GM12891 (cell line): Measurements from ENCODE around the gene CBX5.

Experiments
- POLR2A ChIP-seq: IDR thresholded peaks from 2 replicates; pipeline ENCODE4 v1.6.1; 2011; ENCODE audit warnings: low read depth, low read length, control low read depth
- SPI1 ChIP-seq: IDR thresholded peaks from 2 replicates; pipeline ENCODE4 v1.6.1; 2011; ENCODE audit warnings: low read depth, low read length, control low read depth
- TAF1 ChIP-seq: IDR thresholded peaks from 2 replicates; pipeline ENCODE4 v1.6.1; 2011; ENCODE audit warnings: low read depth, low read length, control low read depth

DNA sequence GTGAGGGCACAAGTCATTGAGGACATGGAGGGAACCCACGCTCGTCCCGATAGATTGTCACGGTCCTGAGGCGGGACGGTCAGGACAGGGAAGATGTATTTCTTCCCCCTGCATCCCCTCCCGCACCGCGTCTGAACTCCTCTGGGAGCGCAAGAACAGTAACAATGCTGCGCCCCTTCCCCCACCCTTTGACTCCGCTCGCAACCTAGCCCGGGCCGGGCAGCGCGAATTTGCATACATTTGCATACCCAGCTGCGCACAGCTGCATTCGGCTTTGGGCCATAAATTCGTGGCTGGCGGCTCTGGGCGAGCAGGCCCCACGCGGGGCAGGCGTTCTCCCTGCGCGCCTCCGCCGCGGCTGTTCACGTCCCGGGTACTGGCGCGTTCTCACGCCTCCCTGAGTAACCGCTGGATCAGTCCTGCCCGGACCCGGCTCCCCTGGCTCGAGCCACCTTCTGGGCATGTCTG lies 62.1 kb downstream of the CBX5 start:
- TF ChIP-seq TAF1 (no peak), SPI1 (no peak), POLR2A (no peak)
